ENCODE data around the gene ADRA2C. TPM values are rescaled to one million over a fixed set of nuclear protein-coding genes. Genes with fewer than 3 reads are reported as not detected.

The ADRA2C gene
- total RNA-seq, 1 experiment from 2014 or later: 28.1 TPM

GRCh38 chr4:3791256-3791655, 25.1 kb downstream of the ADRA2C start:
- ChIA-PET CTCF (interaction anchor here (2.3 kb wide), 1 partner anchor 90 kb away, joined by 17 read pairs; no protein-coding TSS in a partner anchor), RAD21 (ENCODE audit: low non-redundant PET in 1 of 2, low total read pairs in 2 of 2, uncharacterized antibody in 2 of 2, unreplicated experiment in 2 of 2) (no interaction called here), POLR2A (no interaction called here)
- H3K9ac ChIP-seq (ENCODE audit: low read length): no peak overlapping the region
- TF ChIP-seq SIN3A (IDR thresholded peaks at IDR 0.05; ENCODE audit: low read depth) (no peak), EZH2phosphoT487 (IDR thresholded peaks at IDR 0.05; ENCODE audit: borderline replicate concordance) (no peak), ATF3 (IDR thresholded peaks at IDR 0.05) (no peak), TCF7L2 (IDR thresholded peaks at IDR 0.05; ENCODE audit: borderline replicate concordance, extremely low read depth, insufficient read depth, insufficient read length) (no peak), POLR2A (IDR thresholded peaks at IDR 0.05; ENCODE audit: borderline replicate concordance, extremely low read depth, insufficient read depth, insufficient read length) (no peak), RAD21 (IDR thresholded peaks at IDR 0.05; ENCODE audit: low read depth) (no peak), CTCF (IDR thresholded peaks at IDR 0.05 in 2 of 3, conservative IDR thresholded peaks at IDR 0.05 in 1 of 3; ENCODE audit: borderline replicate concordance in 1 of 3, insufficient read depth in 1 of 3, low read depth in 2 of 3, low read length in 2 of 3) (no peak), ZNF274 (IDR thresholded peaks at IDR 0.05; ENCODE audit: low read depth, low read length) (no peak), ZFX (IDR thresholded peaks at IDR 0.05) (no peak), SRF (IDR thresholded peaks at IDR 0.05; ENCODE audit: low read depth) (no peak), MAX (IDR thresholded peaks at IDR 0.05) (no peak), YY1 (IDR thresholded peaks at IDR 0.05; ENCODE audit: extremely low read depth, insufficient replicate concordance, low read depth, low read length) (no peak), CEBPB (IDR thresholded peaks at IDR 0.05; ENCODE audit: low read depth) (no peak), EZH2 (IDR thresholded peaks at IDR 0.05) (no peak), FOSL1 (IDR thresholded peaks at IDR 0.05; ENCODE audit: low read depth) (no peak), EGR1 (IDR thresholded peaks at IDR 0.05; ENCODE audit: low read depth) (no peak), JUND (IDR thresholded peaks at IDR 0.05) (no peak), CBX3 (IDR thresholded peaks at IDR 0.05; ENCODE audit: low read depth) (no peak)
- TF ChIP-seq, protein P1, sequence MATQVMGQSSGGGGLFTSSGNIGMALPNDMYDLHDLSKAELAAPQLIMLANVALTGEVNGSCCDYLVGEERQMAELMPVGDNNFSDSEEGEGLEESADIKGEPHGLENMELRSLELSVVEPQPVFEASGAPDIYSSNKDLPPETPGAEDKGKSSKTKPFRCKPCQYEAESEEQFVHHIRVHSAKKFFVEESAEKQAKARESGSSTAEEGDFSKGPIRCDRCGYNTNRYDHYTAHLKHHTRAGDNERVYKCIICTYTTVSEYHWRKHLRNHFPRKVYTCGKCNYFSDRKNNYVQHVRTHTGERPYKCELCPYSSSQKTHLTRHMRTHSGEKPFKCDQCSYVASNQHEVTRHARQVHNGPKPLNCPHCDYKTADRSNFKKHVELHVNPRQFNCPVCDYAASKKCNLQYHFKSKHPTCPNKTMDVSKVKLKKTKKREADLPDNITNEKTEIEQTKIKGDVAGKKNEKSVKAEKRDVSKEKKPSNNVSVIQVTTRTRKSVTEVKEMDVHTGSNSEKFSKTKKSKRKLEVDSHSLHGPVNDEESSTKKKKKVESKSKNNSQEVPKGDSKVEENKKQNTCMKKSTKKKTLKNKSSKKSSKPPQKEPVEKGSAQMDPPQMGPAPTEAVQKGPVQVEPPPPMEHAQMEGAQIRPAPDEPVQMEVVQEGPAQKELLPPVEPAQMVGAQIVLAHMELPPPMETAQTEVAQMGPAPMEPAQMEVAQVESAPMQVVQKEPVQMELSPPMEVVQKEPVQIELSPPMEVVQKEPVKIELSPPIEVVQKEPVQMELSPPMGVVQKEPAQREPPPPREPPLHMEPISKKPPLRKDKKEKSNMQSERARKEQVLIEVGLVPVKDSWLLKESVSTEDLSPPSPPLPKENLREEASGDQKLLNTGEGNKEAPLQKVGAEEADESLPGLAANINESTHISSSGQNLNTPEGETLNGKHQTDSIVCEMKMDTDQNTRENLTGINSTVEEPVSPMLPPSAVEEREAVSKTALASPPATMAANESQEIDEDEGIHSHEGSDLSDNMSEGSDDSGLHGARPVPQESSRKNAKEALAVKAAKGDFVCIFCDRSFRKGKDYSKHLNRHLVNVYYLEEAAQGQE (IDR thresholded peaks at IDR 0.05; ENCODE audit: low read depth): no peak
- H4K20me1 ChIP-seq (ENCODE audit: insufficient read depth): no peaks in the 10 kb centered on the region
- peaks cover 4 to 7% of the 10 kb centered on the region in 2 experiments for H3K4me1 ChIP-seq (ENCODE audit: control insufficient read depth in 1 of 2, insufficient read depth in 2 of 2, low read length in 2 of 2)
- H3K4me3 ChIP-seq (replicated peaks in 1 of 2; ENCODE audit: low read depth in 1 of 2, low read length in 2 of 2): no peak overlapping the region
- no peaks in the 10 kb centered on the region for H3K9me2 ChIP-seq (ENCODE audit: insufficient read depth)
- no peak overlapping the region for H3K27ac ChIP-seq (ENCODE audit: low read depth, low read length)
- no peak overlapping the region for H2AFZ ChIP-seq (ENCODE audit: low read depth, low read length, poor library complexity, severe bottlenecking)
- no peaks in the 10 kb centered on the region for H3K27me3 ChIP-seq (ENCODE audit: insufficient read depth, low read length)
- H3K9me3 ChIP-seq (ENCODE audit: control insufficient read depth in 1 of 2, insufficient read depth in 1 of 2, low read depth in 1 of 2, low read length in 2 of 2): no peaks in the 10 kb centered on the region; a peak in 1 of 4 replicates
- no TSS peak for BruUV-seq (replicated peaks)
- H3K79me2 ChIP-seq (ENCODE audit: insufficient read depth, low read length): no peaks in the 10 kb centered on the region
- no peak overlapping the region for H3K4me2 ChIP-seq (ENCODE audit: low read length)
- intact Hi-C loops (cut with micrococcal nuclease): loop anchor here (10.0 kb wide), 1 partner anchor 154 kb away; no protein-coding TSS in a partner anchor
- no peak for DNase-seq (ENCODE audit: low read depth, low spot score)
- ATAC-seq: no peak
- no peaks in the 10 kb centered on the region for H3K36me3 ChIP-seq (ENCODE audit: control insufficient read depth in 1 of 2, insufficient read depth in 2 of 2, low read length in 2 of 2)

Data from HCT116 (cell line).